K562 (cell line): Measurements from ENCODE around the gene CACNA1E. TPM values are rescaled to one million over a fixed set of nuclear protein-coding genes. Genes with fewer than 3 reads are reported as not detected.

Experiments used
- ATAC-seq: fragments of 200-7000 bp; cut with Tn5 transposase; 3 replicates; pipeline ENCODE4 v1.9.1; 2020; ENCODE audit warnings: moderate library complexity
- BruUV-seq: library from RNA; stranded (reverse); fragments of 400-500 nt; replicated peaks from 2 replicates; lab custom pipeline; 2021; lab: Mats Ljungman, UMichigan
- CTCF ChIA-PET: fragments of 300-600 bp; formaldehyde crosslinking; extraction: SDS; loops from one replicate; lab custom pipeline; 2021; ENCODE audit warnings: low intra/inter-chr PET ratio; lab: Yijun Ruan, JAX
- POLR2A ChIA-PET: fragments of 300-600, 350-650 bp; sonication (Branson Sonifier 250); formaldehyde crosslinking; extraction: SDS; loops from one replicate; lab custom pipeline; 2021; ENCODE audit warnings: antibody characterized with exemption, inconsistent platforms; lab: Yijun Ruan, JAX
- DNase-seq, 4 experiments: peaks; one replicate each; pipeline versions ENCODE4 v3.0.0 to v3.0.0-alpha.2; 2011 to 2018; ENCODE audit warnings: low spot score in 3 of 4, mixed read lengths in 3 of 4; ENCODE audit errors: extremely low read depth in 1 of 4
- FAIRE-seq: peaks from 2 replicates; lab custom pipeline; 2011; peaks lifted over from hg19 to GRCh38; lab: Jason Lieb, UNC
- H2AFZ ChIP-seq: 2 replicates; pipeline ENCODE4 v1.6.0; 2011; ENCODE audit warnings: low read depth, low read length, control low read depth, inconsistent platforms
- H3K27ac ChIP-seq: fragments of 200-600 bp; 3 replicates; pipeline ENCODE4 v1.8.0; 2011; ENCODE audit warnings: low read depth, mild to moderate bottlenecking, control low read depth, inconsistent platforms, low read length, moderate library complexity, mixed read lengths; ENCODE audit errors: extremely low read depth
- H3K27me3 ChIP-seq, 2 experiments: fragments of 300-600 bp in 1 of 2; 2 replicates in 1 of 2; 3 replicates in 1 of 2; pipeline versions ENCODE4 v1.6.0 to v1.8.0; 2011; ENCODE audit warnings: inconsistent platforms in 2 of 2, low read length in 2 of 2, mild to moderate bottlenecking in 1 of 2, mixed read lengths in 1 of 2, moderate library complexity in 1 of 2; ENCODE audit not compliant: control insufficient read depth in 2 of 2, insufficient read depth in 2 of 2
- H3K36me3 ChIP-seq: fragments of 300-600 bp; 3 replicates; pipeline ENCODE4 v1.8.0; 2011; ENCODE audit warnings: mild to moderate bottlenecking, low read length, inconsistent platforms; ENCODE audit not compliant: control insufficient read depth, insufficient read depth
- H3K4me1 ChIP-seq, 2 experiments: fragments of 200-600 bp in 1 of 2; replicated peaks in 1 of 2; 2 replicates in 1 of 2; 3 replicates in 1 of 2; pipeline versions ENCODE4 v1.5.1 to v1.8.0; 2011; ENCODE audit warnings: inconsistent platforms in 2 of 2, low read length in 2 of 2, mild to moderate bottlenecking in 1 of 2, mixed read lengths in 1 of 2, moderate library complexity in 1 of 2; ENCODE audit not compliant: control insufficient read depth in 2 of 2, insufficient read depth in 2 of 2
- H3K4me2 ChIP-seq: 2 replicates; pipeline ENCODE4 v1.6.1; 2011; ENCODE audit warnings: low read length, control low read depth, inconsistent platforms, mixed read lengths; ENCODE audit not compliant: insufficient read depth
- H3K4me3 ChIP-seq: fragments of 200-600 bp; sonication (generic), shearing (Covaris generic); 2 replicates; pipeline ENCODE4 v1.5.1; 2016; ENCODE audit warnings: control low read depth, inconsistent platforms
- H3K79me2 ChIP-seq: fragments of 200-600 bp; 3 replicates; pipeline ENCODE4 v1.8.0; 2011; ENCODE audit warnings: low read length, inconsistent platforms; ENCODE audit not compliant: control insufficient read depth, insufficient read depth
- H3K9ac ChIP-seq, 2 experiments: 2 replicates each; pipeline versions ENCODE4 v1.6.0 to v1.6.1; 2011; ENCODE audit warnings: low read depth in 2 of 2, low read length in 2 of 2, control low read depth in 1 of 2, inconsistent platforms in 1 of 2, mild to moderate bottlenecking in 1 of 2, mixed read lengths in 1 of 2; ENCODE audit not compliant: insufficient read depth in 1 of 2
- H3K9me1 ChIP-seq: one replicate; pipeline ENCODE4 v1.6.0; 2011; ENCODE audit warnings: inconsistent platforms, mild to moderate bottlenecking, low read length, moderate library complexity; ENCODE audit not compliant: control insufficient read depth, insufficient read depth
- H3K9me3 ChIP-seq: replicated peaks from 2 replicates; pipeline ENCODE4 v1.5.1; 2011; ENCODE audit warnings: low read depth, low read length, inconsistent platforms; ENCODE audit not compliant: control insufficient read depth, insufficient read depth
- H4K20me1 ChIP-seq: replicated peaks from 2 replicates; pipeline ENCODE4 v1.6.1; 2011; ENCODE audit warnings: low read length, inconsistent platforms, mixed read lengths; ENCODE audit not compliant: control insufficient read depth, insufficient read depth
- DACH1 ChIP-seq: fragments of 450-650 bp; IDR thresholded peaks from 2 replicates; pipeline ENCODE4 v1.6.1; 2018; ENCODE audit not compliant: partially characterized antibody
- HMGXB4 ChIP-seq: sonication (generic); formaldehyde crosslinking; IDR thresholded peaks from 2 replicates; pipeline ENCODE4 v1.8.1; 2023; ENCODE audit warnings: mild to moderate bottlenecking, missing genetic modification reagents
- KLF10 ChIP-seq: fragments of 250-450 bp; sonication (Bioruptor Pico); IDR thresholded peaks from 2 replicates; pipeline ENCODE4 v1.6.1; 2021; ENCODE audit warnings: matching md5 sums
- MED1 ChIP-seq: sonication (generic); formaldehyde crosslinking; IDR thresholded peaks from 2 replicates; pipeline ENCODE4 v1.8.1; 2023; ENCODE audit warnings: missing genetic modification reagents, borderline replicate concordance
- ZSCAN32 ChIP-seq: fragments of 450-650 bp; formaldehyde crosslinking; IDR thresholded peaks from 2 replicates; pipeline ENCODE4 v1.4.0; 2020; ENCODE audit warnings: mild to moderate bottlenecking, moderate library complexity
- WGBS: fragments of 100-300 bp; shearing (Covaris generic); methylation state at CpG from one replicate; pipeline ENCODE4 v1.1.6; 2016; ENCODE audit warnings: low coverage, mixed read lengths; ENCODE audit not compliant: insufficient coverage; ENCODE audit errors: missing lambda C conversion rate; 5-methylcytosine and 5-hydroxymethylcytosine counted together
- in situ Hi-C: fragments of 300-500 bp; cut with MboI; formaldehyde crosslinking; loops from 4 replicates; pipeline ENCODE4 v1.15.0; 2018; ENCODE audit warnings: inconsistent platforms, mixed read lengths
- intact Hi-C: fragments of 100-400 bp; cut with micrococcal nuclease; formaldehyde crosslinking; loops from 2 replicates; pipeline ENCODE4 v1.14.2; 2022
- polyA plus RNA-seq, 8 experiments: library from polyadenylated mRNA; depleted of rRNA in 4 of 8; stranded (reverse) in 5 of 8; unstranded in 3 of 8; fragments of >200 nt; fragmentation: Nextera tagmentation in 2 of 8; fragmentation: Illumina TruSeq in 1 of 8; extraction: Ambion mirVana in 2 of 8; extraction: Trizol in 1 of 8; gene quantifications; 2 replicates each; pipeline versions ENCODE4 v1.2.1 to v1.2.3, GENCODE V29; 2011 to 2014; ENCODE audit warnings: inconsistent platforms in 1 of 8, missing spikeins in 1 of 8
- total RNA-seq, 7 experiments: library from RNA; depleted of rRNA in 6 of 7; stranded (reverse); fragments of >200 nt in 6 of 7; fragmentation: Illumina TruSeq in 2 of 7; extraction: Trizol in 2 of 7; gene quantifications; 2 replicates each; pipeline versions ENCODE4 v1.2.1 to v1.2.3, GENCODE V29; 2011 to 2021; ENCODE audit warnings: low replicate concordance in 1 of 7

CACNA1E gene
- total and polyA plus RNA-seq, 9 of the 15 experiments (the other 6 are each of a cell fraction or from before 2014, with no cell fraction given): under 0.01 to 0.04 TPM; not detected in 7

GRCh38 chr1:181777812-181778211, 294.5 kb downstream of the CACNA1E start:
- no peaks in the 10 kb centered on the region for H3K4me1 ChIP-seq
- H3K27me3 ChIP-seq: peaks cover 6 to 35% of the 10 kb centered on the region in 2 experiments; a peak in 3 of 5 replicates
- H3K9ac ChIP-seq: no peak overlapping the region
- no peak overlapping the region for H2AFZ ChIP-seq
- in situ Hi-C loops: no loop called here
- no peak overlapping the region for H3K4me2 ChIP-seq
- H4K20me1 ChIP-seq: no peaks in the 10 kb centered on the region
- 0% methylated on average over 1 of the region's 1 CpG for WGBS
- POLR2A ChIA-PET: no interaction called here
- no peak for DNase-seq
- no peak for FAIRE-seq
- peaks cover 6% of the 10 kb centered on the region for H3K9me1 ChIP-seq
- no TSS peak for BruUV-seq
- CTCF ChIA-PET: no interaction called here
- intact Hi-C loops: no loop called here
- no peaks in the 10 kb centered on the region; the same call in 1 of the 2 replicates for H3K9me3 ChIP-seq
- H3K27ac ChIP-seq: no peak overlapping the region
- no peaks in the 10 kb centered on the region for H3K36me3 ChIP-seq
- no peak overlapping the region for H3K4me3 ChIP-seq
- no peak for ATAC-seq
- TF ChIP-seq ZSCAN32 (CRISPR knock-in tag) (no peak), HMGXB4 (no peak), MED1 (CRISPR knock-in tag) (no peak), DACH1 (no peak), KLF10 (no peak)
- H3K79me2 ChIP-seq: no peaks in the 10 kb centered on the region
